Stimulated activated CD8-positive, alpha-beta memory T cell treated with anti-CD3 and anti-CD28 coated beads, Interleukin-12 subunit alpha, Interleukin-12 subunit beta, amount 100 ng/mL, for 24 hours (primary cell): ENCODE measurements around the gene MEOX2.

Source experiments
- DNase-seq: peaks from one replicate; pipeline ENCODE4 v3.0.0-alpha.2; 2020; ENCODE audit errors: extremely low read depth

Gene MEOX2

DNA sequence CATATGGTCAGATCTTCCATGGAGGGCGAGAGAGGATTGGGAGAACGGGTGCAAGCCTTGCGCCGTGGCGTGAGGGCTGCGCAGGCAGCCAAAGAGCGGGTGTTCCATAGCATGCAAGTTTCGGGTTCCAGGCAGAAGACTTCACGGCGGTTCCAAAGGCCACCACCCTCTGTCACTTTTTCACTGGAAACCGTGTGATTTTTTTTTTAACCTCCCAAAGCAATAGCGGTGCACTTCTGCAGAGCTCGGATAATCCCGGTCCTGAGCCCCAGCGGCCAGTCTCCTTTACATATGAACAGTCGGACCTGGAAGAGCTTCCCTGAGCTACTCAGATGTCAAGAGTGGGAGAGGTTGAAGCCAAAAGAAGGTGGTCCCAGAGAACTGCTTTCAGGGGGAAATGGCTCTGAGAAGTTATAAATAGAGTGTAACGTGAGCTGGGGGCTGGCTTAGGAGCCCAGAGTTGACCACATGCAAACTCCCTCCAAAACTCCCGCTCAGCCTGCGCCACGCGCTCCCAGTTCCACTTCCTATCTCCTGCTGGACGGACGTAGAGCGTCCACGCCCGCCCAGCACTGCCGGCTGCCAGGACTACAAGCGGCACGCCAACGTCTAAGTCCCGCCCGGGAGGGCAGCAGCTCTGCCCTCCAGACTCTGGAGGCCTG lies at the start of gene MEOX2:
MEOX2 (minus strand) TSS at position 389 of the 662 bp plus-strand sequence; CDS start at position 108, 281 bp downstream.
- DNase-seq, result no peak

DNA sequence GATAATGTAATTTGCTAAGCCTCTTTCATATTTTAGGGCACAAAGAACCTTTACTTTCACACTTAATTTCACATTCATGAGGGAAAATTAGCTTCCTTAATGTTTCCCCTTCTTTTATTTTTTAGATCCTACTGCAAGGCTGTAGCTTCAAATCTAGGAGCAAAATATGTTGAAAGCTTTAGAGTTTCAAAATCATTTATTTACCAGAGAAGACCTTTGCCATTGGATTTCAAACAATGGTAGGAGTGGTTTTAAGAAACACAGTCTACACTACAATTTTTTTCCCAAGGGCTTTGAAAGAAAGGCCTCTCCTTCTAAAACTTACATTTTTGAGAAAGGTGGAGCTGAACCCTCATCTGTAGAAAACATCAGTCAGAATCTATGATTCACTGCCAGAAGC lies 43.3 kb upstream of the MEOX2 start:
- DNase-seq, result no peak

DNA sequence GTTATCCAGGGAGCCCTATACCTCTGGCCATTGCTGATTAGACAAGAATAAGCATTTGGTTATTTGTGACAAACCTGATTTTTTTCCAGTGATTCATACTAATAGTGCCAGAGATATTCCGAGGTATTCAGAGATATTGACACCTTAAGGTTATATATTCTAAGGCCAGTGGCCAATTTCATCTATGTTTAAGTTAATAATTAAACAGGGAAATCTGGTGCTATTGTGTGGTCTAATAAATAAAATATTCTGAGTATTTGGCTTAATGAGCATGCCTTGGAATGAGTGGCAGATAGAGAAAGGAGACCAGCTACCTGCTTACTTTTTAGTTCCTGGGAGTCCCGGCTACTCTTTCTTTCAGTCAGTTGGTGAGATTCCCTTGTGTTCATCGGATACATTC lies 38.6 kb upstream of the MEOX2 start:
- no peak for DNase-seq

DNA sequence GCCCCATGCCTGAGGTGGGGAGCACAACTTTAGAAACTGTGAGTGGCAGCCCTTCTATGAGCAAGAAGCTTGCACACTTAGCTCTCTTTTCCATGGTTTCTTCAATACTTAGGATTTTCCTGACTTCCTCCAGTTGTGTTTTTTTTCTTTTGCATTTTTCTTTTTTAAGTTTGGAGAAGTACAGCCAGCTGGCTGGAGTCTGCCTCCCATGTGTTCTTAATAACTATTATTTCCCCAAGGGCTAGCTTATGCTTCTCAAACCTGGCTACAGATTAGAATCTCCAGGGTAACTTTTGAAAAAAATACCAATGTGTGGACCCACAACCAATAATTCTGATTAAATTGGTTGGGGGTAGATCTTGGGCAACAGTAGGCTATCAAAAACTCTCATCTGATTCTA lies 37.4 kb upstream of the MEOX2 start:
- no peak for DNase-seq

DNA sequence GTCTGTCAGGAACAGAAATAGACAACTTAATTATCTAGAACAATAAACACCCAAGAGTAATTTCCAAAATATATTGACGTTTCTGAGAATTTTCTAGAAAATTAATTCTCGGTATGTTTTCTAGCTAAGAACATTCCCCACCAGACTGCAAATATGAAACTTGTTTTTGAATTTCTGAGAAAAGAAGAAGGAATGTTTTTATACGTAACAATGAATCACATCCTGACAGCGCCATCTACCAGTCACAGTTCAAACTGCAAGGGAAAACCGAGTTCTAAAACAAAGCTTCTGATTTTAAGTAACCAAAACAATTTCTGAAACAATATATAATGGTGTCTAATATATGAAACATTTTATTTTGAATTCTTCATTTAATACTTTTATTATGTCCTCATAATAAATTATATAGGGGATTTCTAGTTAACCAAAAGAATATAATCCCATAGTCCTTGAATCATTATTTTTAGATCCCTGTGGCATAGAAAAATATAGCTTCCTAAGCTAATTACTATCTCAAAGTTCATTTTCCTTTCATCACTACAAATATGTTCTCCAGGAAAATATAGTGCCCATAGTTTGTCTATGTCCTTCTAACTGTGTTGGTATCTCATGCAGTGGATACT lies 34.5 kb upstream of the MEOX2 start:
- DNase-seq, result no peak

DNA sequence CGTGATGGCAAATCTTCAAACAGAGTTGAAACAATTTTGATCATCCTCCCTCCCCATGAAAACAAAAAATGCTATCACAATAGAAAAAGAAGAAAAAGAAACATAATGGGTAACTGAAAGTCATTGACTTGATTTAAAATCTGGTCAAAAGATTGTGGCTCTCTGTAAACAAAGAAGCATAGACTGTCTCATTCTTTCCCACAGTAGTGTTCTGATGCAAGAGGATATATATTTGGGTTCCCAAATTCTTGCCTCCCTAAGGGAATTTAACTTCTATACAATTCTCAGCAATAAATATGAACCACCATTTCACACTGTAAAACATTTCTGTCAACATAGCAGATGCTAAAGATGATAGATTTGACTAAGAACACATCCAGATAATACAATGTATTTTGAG lies 32.8 kb upstream of the MEOX2 start:
- DNase-seq, result no peak

DNA sequence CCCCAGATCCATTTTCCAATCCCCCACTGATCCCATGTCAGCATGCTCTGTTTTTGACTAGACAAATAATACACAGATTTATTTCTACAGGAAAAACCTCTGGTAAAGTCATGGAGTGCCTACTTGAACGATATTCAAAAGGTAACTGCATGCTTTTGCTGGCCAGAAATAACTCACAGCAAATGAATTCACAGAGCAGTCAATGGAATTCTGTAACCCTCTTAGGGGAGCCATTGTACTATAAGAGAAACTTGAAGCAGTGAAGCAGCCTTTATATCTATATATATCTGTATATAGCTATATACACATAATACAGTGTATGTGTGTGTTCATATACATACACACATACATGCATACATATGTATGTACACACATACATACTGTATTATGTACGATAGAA lies 29.0 kb upstream of the MEOX2 start:
- no peak for DNase-seq

DNA sequence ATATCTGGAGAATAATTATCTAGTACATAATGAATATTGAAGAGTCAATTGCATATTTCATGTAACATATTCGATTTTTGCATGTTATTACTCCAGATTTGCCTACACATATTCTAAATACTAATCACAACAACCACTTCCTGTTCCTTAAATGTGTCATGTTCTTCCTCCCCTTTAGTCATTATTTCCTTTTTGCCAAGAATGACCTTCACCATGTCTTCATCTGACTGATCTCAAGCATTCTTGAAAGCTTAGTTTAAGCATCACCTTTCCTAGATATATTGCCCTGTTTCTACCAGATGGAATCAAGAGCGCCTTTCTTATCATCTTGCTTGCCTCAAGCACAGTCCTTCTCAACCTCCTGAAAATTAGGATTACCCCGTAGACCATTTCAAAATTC lies 23.5 kb upstream of the MEOX2 start:
- DNase-seq, result no peak

DNA sequence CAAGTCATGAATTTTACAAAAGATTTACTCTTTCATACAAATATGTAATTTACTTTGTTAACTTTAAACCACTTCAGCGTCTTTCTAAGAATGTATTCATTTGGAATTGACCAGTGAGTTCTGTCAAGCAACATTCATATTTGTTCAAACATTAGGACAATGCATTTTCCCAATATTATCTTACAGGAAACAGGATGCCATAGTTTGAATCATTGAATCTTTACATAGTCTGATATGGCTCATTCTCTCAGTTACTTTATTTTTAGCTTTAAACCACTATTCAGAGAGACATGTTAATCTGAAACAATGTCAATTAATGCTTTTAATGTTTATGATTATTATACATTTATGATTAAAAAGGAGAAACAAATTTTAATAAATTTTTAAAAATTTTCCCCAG lies 21.1 kb upstream of the MEOX2 start:
- DNase-seq, result no peak

DNA sequence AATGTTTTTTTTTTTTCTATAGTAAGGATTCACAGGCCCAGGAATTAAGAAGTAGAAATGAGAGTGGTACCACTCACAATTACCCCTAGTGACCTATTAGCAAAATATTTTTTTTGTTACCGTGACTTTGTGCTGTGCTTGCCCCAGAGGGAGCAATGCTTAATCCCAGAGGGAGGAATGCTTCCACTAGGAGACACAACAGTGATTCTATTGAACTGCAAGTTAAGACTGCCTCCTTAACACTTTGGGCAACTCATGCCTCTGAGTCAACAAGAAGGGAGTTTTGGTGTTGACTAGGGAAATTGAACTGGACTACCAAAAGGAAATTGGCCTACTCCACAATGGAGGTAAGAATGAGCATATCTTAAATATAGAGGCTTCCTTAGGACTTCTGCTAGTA lies 17.2 kb upstream of the MEOX2 start:
- DNase-seq, result no peak

DNA sequence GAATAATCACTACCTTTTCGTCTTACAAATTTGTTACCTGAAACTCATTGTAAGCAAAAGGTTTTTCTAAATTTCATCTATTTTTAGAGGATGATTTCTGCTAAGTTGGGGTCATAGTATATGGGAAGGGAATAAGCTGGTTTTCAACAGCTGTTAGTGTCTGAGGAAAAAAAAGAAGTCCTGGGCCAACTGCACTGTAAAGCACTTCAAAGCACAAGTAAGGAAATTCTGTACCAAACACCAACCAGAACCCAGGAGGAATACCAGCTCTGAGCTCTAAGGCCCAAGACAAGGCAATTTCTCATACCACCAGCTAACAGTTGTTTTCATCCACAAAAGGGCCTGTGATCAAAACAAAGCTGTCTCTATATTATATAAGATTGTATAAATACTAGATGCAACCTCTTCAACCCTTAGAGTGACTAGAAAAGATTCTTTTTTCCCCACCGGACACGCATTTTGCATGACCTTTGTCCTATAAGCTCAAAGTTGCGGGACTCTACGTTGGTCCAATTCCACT lies 6.1 kb upstream of the MEOX2 start:
- no peak for DNase-seq

DNA sequence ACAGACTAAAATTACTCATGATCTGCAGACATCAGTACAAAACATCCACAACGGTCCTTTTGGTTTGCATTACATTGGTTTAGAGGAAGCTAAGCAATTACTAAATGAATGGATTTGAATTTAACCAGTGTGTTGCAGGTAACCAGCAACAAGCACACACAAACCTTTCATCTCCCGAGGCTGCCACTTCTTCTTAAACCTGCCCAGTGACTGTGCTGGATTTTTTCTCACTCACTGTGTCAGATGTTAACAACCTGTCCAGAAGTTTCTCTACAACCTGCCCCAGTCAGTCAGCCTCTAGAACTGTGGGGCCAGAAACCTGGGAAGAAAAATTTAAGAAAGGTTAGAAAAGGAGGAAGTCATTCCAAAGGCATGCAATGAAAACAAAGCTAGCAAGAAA lies 2.4 kb upstream of the MEOX2 start:
- no peak for DNase-seq

DNA sequence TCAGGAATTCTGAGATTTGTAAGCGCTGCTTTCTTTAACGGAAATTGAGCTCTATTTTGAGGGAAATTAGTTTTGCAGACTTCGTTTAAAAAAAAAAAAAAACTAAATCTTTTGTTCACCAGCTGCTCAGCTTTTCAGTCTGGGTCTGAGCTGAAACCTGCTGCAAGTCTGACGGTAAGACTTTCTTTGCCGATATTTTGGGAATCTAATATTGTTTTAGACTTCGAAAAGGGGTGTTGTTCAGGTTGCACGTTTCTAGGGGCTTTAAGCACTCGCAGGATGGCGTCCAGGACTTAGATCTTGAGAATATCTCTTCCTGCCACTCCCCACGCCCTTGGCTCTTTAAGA lies 1.8 kb upstream of the MEOX2 start:
- no peak for DNase-seq

DNA sequence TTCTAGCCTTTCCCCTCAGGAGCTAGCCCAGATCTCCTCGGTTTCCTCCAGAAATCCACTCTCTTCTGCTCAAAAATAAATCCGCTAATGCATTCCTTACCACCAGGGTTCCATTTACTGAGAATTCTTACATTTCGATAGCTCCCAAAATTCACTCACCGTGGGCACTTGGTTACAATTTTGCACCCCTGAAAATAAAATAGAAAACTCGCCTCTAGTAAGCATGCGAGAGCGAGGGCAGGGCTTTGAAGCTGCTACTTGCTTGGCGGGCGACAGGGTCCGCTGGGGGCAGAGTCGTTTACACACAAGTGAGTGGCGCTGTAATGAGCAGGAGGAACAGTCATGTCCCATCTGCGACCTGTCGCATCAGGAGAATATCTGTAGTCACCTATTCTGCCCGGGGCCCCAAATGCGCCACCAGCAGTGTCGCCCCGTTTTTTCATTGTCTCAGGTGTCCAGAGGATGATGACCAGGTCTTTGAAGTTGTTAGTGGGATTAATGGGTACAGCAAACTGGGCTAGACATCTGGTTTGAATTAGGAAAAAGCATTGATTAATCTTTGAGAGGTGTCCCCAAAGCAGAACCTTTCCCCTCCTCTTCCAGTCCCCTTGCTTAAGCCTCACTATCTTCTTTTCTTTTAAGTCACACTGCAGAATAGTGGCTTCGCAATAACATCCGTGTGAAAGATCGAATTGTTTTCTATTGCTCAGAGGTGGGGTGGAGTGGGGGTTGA lies 1.2 kb upstream of the MEOX2 start:
- no peak for DNase-seq

DNA sequence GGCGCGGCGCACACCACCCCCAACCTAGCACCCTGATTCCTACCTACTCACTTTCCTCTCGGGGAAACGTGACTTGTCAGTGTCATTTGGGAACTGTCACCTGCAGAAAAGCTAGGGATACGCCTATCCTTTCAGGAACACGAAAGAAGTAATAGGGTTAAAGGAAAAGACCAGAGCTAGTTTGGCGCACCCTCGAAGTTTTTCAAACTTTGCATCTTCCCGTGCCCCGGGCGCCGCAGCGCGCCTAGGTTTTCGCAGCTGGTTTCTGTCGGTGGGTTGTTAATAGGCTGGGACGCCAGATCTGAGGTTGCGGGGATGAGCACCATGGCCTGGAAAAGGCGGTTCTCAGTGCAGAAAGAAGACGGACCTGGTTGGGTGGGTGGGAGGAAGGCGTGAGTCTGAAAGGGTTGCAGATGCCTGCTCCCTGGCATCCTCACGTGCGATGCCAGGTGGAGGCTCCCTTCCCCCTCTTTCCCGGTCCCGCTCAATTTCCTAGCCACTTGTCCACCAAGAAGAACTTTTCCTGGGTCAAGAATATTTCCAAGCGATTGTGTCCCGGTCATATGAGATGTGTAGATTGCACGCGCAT lies 568 bp upstream of the MEOX2 start:
- no peak for DNase-seq

DNA sequence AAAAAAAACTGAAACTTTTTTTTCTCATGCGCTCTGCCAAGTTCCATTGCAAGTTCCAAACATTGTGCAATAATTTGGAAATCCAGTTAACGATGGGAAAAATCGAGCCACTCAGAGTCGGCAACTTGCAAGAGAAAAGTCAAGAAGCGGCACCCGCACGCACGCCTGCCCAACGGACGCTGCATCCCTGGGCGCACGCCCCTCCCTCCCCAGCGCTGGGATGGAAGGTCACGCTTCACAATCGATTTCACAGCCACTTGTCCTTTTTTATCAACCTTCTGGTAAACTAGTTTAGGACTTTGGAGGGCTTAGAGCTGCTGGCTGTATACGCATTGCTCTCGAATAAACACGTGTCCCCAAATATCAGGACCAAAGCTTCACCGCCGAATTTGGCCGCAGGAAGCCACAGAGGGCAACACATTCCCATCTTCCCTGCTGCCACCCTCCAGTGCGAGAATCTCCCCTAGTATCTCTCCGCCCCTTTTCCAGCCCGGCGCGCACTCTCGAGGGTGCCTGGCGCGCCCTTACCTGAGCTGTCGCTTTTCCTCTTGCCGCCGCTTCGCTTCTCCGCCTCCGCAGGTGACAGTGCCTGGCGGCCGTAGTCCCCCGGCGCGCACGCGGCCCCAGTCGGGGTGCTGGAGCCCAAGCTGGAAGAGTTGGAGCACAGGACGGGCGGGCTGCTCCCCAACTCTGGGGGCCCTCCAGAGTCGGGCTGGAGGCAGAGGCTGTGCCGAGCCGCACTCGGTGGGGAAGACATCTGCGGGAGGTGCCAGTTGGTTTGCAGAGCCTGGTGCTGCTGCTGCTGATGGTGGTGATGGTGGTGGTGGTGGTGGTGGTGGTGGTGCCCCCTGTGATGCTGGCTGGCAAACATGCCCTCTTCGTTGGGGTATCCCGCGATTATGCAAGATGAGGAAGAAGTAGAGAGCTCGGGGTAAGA lies 857 bp downstream of the MEOX2 start:
- no peak for DNase-seq

DNA sequence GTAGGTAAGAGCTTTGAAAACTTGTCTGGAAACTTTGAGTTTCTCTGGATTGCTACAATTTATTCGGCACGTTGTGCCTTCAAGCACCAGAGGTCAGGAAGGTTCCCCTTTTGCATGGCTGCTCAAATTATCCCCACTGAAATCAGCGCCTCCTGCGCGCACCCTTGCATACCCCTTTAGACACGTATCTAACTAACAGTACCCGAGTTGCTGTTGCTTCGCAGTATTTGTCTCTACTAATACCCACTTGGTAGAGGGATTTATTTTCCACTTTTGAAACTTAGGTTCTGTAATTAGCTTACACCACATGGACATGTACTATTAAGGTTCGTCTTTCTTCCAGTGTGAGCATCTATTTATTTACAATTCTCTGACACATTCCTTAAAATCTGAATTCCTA lies 1.6 kb downstream of the MEOX2 start:
- no peak for DNase-seq

DNA sequence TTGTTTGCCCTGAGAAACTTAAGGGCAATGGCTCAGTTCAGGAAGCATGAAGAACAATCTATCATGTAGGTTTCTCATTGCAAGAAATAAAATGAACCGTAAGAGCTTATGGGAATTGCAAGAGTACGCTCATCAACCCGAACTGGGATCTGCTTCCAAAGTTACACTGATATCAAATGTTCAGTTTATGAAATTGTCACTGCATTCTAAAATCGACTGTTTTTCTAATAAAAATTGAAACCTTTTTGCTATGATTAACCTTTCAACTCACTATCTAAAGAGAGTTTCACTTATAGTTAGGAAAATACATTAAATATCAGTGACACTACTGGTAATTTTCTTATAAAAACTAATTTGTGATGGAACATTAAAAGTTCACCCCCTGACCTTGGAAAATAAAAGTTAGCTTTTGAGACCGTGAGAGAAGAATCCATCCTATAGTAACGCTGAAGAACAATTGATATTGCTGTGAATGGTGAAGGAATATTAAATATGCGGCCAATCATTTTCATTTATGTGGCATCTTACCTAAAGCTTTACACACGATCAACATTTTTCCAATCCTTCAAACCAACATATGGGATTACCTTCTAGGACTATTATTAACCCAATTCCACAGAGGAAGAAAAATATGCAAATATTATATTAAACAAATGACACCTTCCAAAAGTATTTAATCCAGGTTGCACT lies 2.2 kb downstream of the MEOX2 start:
- DNase-seq, result no peak

DNA sequence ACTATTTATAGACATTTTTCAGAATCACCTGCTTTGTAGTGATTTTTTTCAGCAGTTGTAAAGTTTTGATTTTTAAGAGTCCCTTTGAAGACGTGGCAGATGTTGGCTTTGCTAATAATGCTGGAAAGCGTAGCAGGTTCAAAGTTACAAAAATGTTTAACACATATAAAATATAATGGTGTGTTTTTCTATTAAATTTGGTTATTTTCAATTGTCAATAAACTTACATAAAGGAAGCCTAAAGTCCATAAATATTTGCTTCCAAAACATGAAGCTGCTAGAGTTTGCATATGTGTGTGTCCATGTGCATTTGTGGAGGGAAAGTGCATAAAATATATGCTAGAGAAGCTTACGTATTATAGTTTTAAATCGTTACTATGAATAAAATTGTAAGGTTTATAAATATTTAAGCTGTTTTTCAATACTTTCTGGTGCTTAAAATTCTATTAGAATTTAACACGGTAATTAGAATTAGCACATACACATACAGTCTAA lies 3.7 kb downstream of the MEOX2 start:
- no peak for DNase-seq

DNA sequence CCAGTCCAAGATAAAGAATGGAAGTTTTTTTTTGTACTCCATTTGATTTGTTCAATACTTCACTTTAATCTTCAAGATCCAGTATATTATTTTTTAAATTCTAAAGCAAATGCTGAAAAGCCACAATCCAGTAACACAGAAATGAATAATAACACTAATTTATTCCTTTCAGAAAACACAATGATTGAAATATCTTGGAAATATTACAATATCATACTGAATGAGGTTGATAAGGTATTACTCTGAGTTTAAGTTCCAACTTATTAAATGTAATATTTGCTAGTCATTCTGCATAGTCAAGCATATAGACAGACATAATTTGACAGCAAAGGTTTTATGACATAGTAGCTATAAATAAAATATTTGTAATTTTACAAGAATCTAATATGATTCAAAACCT lies 4.4 kb downstream of the MEOX2 start:
- no peak for DNase-seq

DNA sequence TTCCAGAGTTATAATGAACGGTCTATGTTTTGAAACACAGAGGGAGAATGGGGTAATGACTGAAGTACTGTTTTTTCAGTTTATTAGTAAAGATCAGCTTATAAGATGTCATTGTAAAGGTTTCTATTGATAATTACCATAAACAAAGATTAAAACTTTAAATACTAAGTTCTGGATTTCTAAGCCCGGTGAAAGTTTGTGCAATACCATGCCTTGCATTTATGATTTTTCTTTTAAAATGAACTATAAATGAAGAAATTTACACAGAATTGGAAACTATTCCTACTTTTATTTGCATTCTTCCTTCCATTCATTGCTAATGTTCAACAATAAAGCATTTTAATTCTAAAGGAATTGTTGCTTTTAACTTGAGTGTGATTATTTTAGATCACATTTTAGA lies 4.9 kb downstream of the MEOX2 start:
- DNase-seq, result no peak
